Mesenchymal stem cell (in vitro differentiated cells and primary cell): ENCODE results near the gene MYO3A.
"Not testable (repeated sequence)": the region's sequence is repeated elsewhere in the genome, so short reads cannot be mapped to it uniquely, and the experiment has no call there.

ENCODE experiments used
- DNase-seq: peaks from one replicate; pipeline ENCODE4 v3.0.0-alpha.2; 2013
- H2AFZ ChIP-seq: one replicate; pipeline ENCODE4 v1.6.1; 2013; ENCODE audit warnings: low read depth, mild to moderate bottlenecking, control low read depth, inconsistent platforms, low read length, moderate library complexity
- H2AK5ac ChIP-seq: 2 replicates; pipeline ENCODE4 v1.6.1; 2013; ENCODE audit warnings: low read length, moderate library complexity, mild to moderate bottlenecking, inconsistent platforms; ENCODE audit not compliant: severe bottlenecking
- H2BK120ac ChIP-seq: one replicate; pipeline ENCODE4 v1.6.1; 2013; ENCODE audit warnings: low read depth, mild to moderate bottlenecking, inconsistent platforms, low read length, moderate library complexity
- H2BK12ac ChIP-seq, 2 experiments: one replicate each; pipeline ENCODE4 v1.6.1; 2013; ENCODE audit warnings: inconsistent platforms in 2 of 2, low read length in 2 of 2, mild to moderate bottlenecking in 2 of 2, moderate library complexity in 2 of 2, control low read depth in 1 of 2
- H2BK15ac ChIP-seq: one replicate; pipeline ENCODE4 v1.6.1; 2013; ENCODE audit warnings: mild to moderate bottlenecking, low read depth, inconsistent platforms; ENCODE audit not compliant: poor library complexity, severe bottlenecking
- H2BK5ac ChIP-seq: 2 replicates; pipeline ENCODE4 v1.6.1; 2013; ENCODE audit warnings: low read depth, mild to moderate bottlenecking, low read length, control low read depth, inconsistent platforms; ENCODE audit not compliant: poor library complexity, severe bottlenecking
- H3K14ac ChIP-seq, 2 experiments: one replicate each; pipeline ENCODE4 v1.6.1; 2013; ENCODE audit warnings: inconsistent platforms in 2 of 2, low read length in 2 of 2, control low read depth in 1 of 2, mild to moderate bottlenecking in 1 of 2, moderate library complexity in 1 of 2
- H3K18ac ChIP-seq, 2 experiments: one replicate each; pipeline ENCODE4 v1.6.1; 2013; ENCODE audit warnings: inconsistent platforms in 2 of 2, low read length in 2 of 2, control low read depth in 1 of 2, low read depth in 1 of 2, mild to moderate bottlenecking in 1 of 2
- H3K23ac ChIP-seq, 2 experiments: one replicate each; pipeline ENCODE4 v1.6.1; 2013; ENCODE audit warnings: inconsistent platforms in 2 of 2, low read length in 2 of 2, mild to moderate bottlenecking in 2 of 2, moderate library complexity in 2 of 2, control low read depth in 1 of 2
- H3K27ac ChIP-seq: 2 replicates; pipeline ENCODE4 v1.5.1; 2013; ENCODE audit warnings: mild to moderate bottlenecking, moderate library complexity, low read length, control low read depth, inconsistent platforms; ENCODE audit not compliant: poor library complexity, severe bottlenecking
- H3K27me3 ChIP-seq, 2 experiments: 2 replicates each; pipeline versions ENCODE4 v1.6.1 to v1.7.0; 2013; ENCODE audit warnings: low read length in 2 of 2, mild to moderate bottlenecking in 2 of 2, moderate library complexity in 2 of 2, control low read depth in 1 of 2, inconsistent platforms in 1 of 2; ENCODE audit not compliant: control insufficient read depth in 1 of 2, insufficient read depth in 1 of 2
- H3K36me3 ChIP-seq, 2 experiments: 2 replicates each; pipeline versions ENCODE4 v1.6.1 to v1.7.0; 2013; ENCODE audit warnings: low read length in 2 of 2, control low read depth in 1 of 2, inconsistent platforms in 1 of 2, low read depth in 1 of 2, mild to moderate bottlenecking in 1 of 2; ENCODE audit not compliant: insufficient read depth in 2 of 2, control insufficient read depth in 1 of 2
- H3K4ac ChIP-seq, 2 experiments: one replicate each; pipeline ENCODE4 v1.6.1; 2013; ENCODE audit warnings: inconsistent platforms in 2 of 2, low read length in 2 of 2, mild to moderate bottlenecking in 2 of 2, moderate library complexity in 2 of 2, control low read depth in 1 of 2, low read depth in 1 of 2
- H3K4me1 ChIP-seq: 2 replicates; pipeline ENCODE4 v1.6.1; 2013; ENCODE audit warnings: low read depth, low read length, control low read depth; ENCODE audit not compliant: control insufficient read depth, insufficient read depth
- H3K4me2 ChIP-seq: 2 replicates; pipeline ENCODE4 v1.6.1; 2013; ENCODE audit warnings: low read length, mild to moderate bottlenecking, inconsistent platforms; ENCODE audit not compliant: poor library complexity, severe bottlenecking
- H3K4me3 ChIP-seq, 2 experiments: 2 replicates each; pipeline versions ENCODE4 v1.5.1 to v1.7.0; 2013; ENCODE audit warnings: low read length in 2 of 2, mild to moderate bottlenecking in 2 of 2, control low read depth in 1 of 2, low read depth in 1 of 2; ENCODE audit not compliant: insufficient read depth in 1 of 2
- H3K79me1 ChIP-seq: replicated peaks from 2 replicates; pipeline ENCODE4 v1.6.1; 2013; ENCODE audit warnings: mild to moderate bottlenecking, control low read depth, low read length, inconsistent platforms; ENCODE audit not compliant: poor library complexity, severe bottlenecking
- H3K9ac ChIP-seq: 2 replicates; pipeline ENCODE4 v1.7.0; 2013; ENCODE audit warnings: mild to moderate bottlenecking, low read length, moderate library complexity
- H3K9me3 ChIP-seq: 2 replicates; pipeline ENCODE4 v1.7.0; 2013; ENCODE audit warnings: mild to moderate bottlenecking, low read length; ENCODE audit not compliant: control insufficient read depth
- H4K8ac ChIP-seq: one replicate; pipeline ENCODE4 v1.6.1; 2013; ENCODE audit warnings: inconsistent platforms, mild to moderate bottlenecking, low read length, moderate library complexity
- H4K91ac ChIP-seq: one replicate; pipeline ENCODE4 v1.6.1; 2013; ENCODE audit warnings: mild to moderate bottlenecking, low read length, inconsistent platforms
- WGBS: methylation state at CpG from one replicate; pipeline ENCODE4 v1.1.7; 2013; ENCODE audit warnings: mixed read lengths; 5-methylcytosine and 5-hydroxymethylcytosine counted together

MYO3A gene

DNA sequence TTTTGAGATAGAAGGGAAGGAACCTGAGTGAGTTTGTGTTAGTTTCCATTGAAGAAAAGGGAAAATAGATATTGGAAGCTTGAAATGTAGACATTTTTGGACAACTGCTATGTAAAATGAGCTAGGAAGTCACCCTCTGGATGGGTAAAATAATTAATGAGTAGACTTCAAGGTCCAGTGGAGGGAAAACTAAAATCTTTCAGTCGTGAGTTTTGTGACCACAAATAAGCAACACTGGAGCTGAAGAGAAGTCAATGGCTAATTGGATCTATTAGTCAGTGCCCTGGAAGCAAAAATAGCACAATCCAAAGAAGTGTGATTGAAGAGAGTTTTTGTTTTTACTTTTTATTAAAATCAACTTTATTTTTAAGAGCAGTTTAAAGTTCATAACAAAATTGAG, 123.4 kb downstream of the MYO3A start:
- Histone ChIP-seq H4K91ac (no peak overlapping the region), H3K36me3 (no peaks in the 10 kb centered on the region), H2AK5ac (no peak overlapping the region), H3K9me3 (no peaks in the 10 kb centered on the region), H2BK12ac (no peak overlapping the region), H3K4me3 (no peak overlapping the region), H3K14ac (no peak overlapping the region), H3K27ac (no peak overlapping the region), H3K79me1 (no peaks in the 10 kb centered on the region), H3K23ac (no peak overlapping the region), H3K27me3 (no peaks in the 10 kb centered on the region), H2BK15ac (no peak overlapping the region), H2AFZ (no peak overlapping the region), H2BK120ac (no peak overlapping the region), H3K4me2 (no peak overlapping the region), H4K8ac (no peak overlapping the region), H3K9ac (no peak overlapping the region), H3K4me1 (no peaks in the 10 kb centered on the region), H2BK5ac (no peak overlapping the region), H3K18ac (no peak overlapping the region), H3K4ac (no peak overlapping the region)
- no peak for DNase-seq
- 77% methylated on average over 1 of the region's 1 CpG for WGBS

DNA sequence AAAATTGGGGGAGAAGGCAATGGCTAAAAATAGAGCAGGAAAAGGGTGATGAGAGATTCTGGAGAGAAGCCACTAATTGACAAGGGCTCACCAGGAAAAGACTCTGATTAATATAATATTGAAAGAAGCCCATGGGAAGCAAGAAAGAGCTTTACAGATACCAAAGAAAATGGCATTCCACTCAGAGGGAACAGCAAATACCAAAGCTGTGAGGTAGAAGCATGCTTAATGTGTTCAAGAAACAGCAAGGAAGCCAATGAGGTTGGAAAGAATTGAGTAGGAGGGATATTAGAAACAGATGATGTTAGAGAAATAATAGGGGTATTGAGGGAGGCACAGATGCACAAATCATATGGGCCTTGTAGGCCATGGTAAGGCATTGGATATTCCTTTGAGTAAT, 130.1 kb downstream of the MYO3A start:
- H3K27me3 ChIP-seq = no peaks in the 10 kb centered on the region
- no peak overlapping the region for H3K14ac ChIP-seq
- H3K4me2 ChIP-seq = no peak overlapping the region
- no peaks in the 10 kb centered on the region for H3K36me3 ChIP-seq
- no peak overlapping the region for H3K4ac ChIP-seq
- no peaks in the 10 kb centered on the region for H3K4me1 ChIP-seq
- no peak overlapping the region for H3K18ac ChIP-seq
- no peak overlapping the region for H4K91ac ChIP-seq
- H3K27ac ChIP-seq = no peak overlapping the region
- no peak overlapping the region for H2AK5ac ChIP-seq
- no peak overlapping the region for H4K8ac ChIP-seq
- no peak overlapping the region for H3K23ac ChIP-seq
- no peak overlapping the region for H2BK5ac ChIP-seq
- no peaks in the 10 kb centered on the region for H3K79me1 ChIP-seq
- DNase-seq = no peak
- no peaks in the 10 kb centered on the region for H3K9me3 ChIP-seq
- no peak overlapping the region for H2BK120ac ChIP-seq
- no peak overlapping the region for H2BK12ac ChIP-seq
- H3K9ac ChIP-seq = no peak overlapping the region
- H2AFZ ChIP-seq = no peak overlapping the region
- no peak overlapping the region for H3K4me3 ChIP-seq
- no peak overlapping the region for H2BK15ac ChIP-seq

DNA sequence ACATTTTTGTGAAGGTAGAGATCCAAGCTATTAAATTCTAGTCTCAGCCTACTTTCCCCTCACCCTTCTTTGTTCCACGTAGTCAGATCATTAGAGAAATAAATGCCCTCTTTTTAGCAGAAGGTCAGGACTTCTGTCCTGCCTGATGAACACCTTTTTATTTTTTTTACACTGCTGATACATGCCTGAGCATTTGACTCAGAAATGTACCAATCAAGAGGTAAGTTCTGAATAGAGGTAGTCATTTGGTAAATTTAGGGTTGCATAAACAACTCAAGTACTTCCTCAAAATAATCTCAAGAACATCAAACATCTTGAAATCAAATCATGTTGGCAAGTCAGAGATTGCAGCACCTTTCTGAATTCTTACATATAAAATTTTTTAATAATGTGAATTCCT, 133.7 kb downstream of the MYO3A start:
- H3K4me3 ChIP-seq = no peak overlapping the region
- H3K9ac ChIP-seq = no peak overlapping the region
- H3K27me3 ChIP-seq = no peaks in the 10 kb centered on the region
- H3K4ac ChIP-seq = no peak overlapping the region
- H3K23ac ChIP-seq = no peak overlapping the region
- no peak overlapping the region for H3K18ac ChIP-seq
- no peaks in the 10 kb centered on the region for H3K9me3 ChIP-seq
- H2BK120ac ChIP-seq = no peak overlapping the region
- no peak overlapping the region for H4K91ac ChIP-seq
- no peak for DNase-seq
- H3K4me1 ChIP-seq = no peaks in the 10 kb centered on the region
- H3K4me2 ChIP-seq = no peak overlapping the region
- H2BK5ac ChIP-seq = no peak overlapping the region
- no peaks in the 10 kb centered on the region for H3K36me3 ChIP-seq
- H3K79me1 ChIP-seq = no peaks in the 10 kb centered on the region
- H2BK12ac ChIP-seq = no peak overlapping the region
- WGBS = 43% methylated on average over 1 of the region's 1 CpG
- H2AFZ ChIP-seq = no peak overlapping the region
- H3K14ac ChIP-seq = no peak overlapping the region
- H2AK5ac ChIP-seq = no peak overlapping the region
- H4K8ac ChIP-seq = no peak overlapping the region
- H2BK15ac ChIP-seq = no peak overlapping the region
- H3K27ac ChIP-seq = no peak overlapping the region

DNA sequence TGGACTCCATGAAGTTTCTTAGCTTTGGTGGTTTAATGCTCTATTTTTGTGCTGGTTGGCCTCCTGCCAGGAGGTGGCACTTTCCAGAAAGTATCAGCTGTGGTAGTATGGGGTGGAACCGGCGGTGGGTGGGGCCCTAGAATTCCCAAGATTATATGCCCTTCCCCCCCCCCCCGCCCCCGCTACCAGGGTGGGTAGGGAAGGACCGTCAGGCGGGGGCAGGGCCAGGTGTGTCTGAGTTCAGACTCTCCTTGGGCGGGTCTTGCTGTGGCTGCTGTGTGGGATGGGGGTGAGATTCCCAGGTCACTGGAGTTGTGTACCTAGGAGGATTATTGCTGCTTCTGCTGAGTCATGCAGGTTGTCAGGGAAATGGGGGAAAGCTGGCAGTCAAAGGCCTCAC, 146.9 kb downstream of the MYO3A start:
- not testable (repeated sequence) for H3K4ac ChIP-seq, H3K9me3 ChIP-seq, H2AFZ ChIP-seq, H3K4me2 ChIP-seq, H2BK120ac ChIP-seq, H3K4me3 ChIP-seq, H2AK5ac ChIP-seq, H2BK5ac ChIP-seq, H3K23ac ChIP-seq, H3K18ac ChIP-seq, H3K27ac ChIP-seq, H3K27me3 ChIP-seq, DNase-seq, H4K8ac ChIP-seq, H3K14ac ChIP-seq, H2BK15ac ChIP-seq, H3K79me1 ChIP-seq, H3K4me1 ChIP-seq, H4K91ac ChIP-seq, H2BK12ac ChIP-seq, H3K9ac ChIP-seq, H3K36me3 ChIP-seq
- WGBS = 100% methylated on average over 1 of the region's 7 CpGs
